Rectal smooth muscle tissue (tissue), 1 donor: ENCODE results near the gene XAB2.

Experiments used
- H3K27ac ChIP-seq: one replicate; pipeline ENCODE4 v1.7.0; 2013; ENCODE audit warnings: low read depth, low read length, inconsistent platforms
- H3K27me3 ChIP-seq: one replicate; pipeline ENCODE4 v1.7.0; 2013; ENCODE audit warnings: low read length; ENCODE audit not compliant: control insufficient read depth, insufficient read depth
- H3K36me3 ChIP-seq: one replicate; pipeline ENCODE4 v1.7.0; 2013; ENCODE audit warnings: low read length; ENCODE audit not compliant: control insufficient read depth, insufficient read depth
- H3K4me1 ChIP-seq: one replicate; pipeline ENCODE4 v1.7.0; 2013; ENCODE audit warnings: low read length; ENCODE audit not compliant: control insufficient read depth, insufficient read depth
- H3K4me3 ChIP-seq: one replicate; pipeline ENCODE4 v1.7.0; 2013; ENCODE audit warnings: low read length
- H3K9ac ChIP-seq: one replicate; pipeline ENCODE4 v1.7.0; 2013; ENCODE audit warnings: low read length

XAB2 gene

DNA sequence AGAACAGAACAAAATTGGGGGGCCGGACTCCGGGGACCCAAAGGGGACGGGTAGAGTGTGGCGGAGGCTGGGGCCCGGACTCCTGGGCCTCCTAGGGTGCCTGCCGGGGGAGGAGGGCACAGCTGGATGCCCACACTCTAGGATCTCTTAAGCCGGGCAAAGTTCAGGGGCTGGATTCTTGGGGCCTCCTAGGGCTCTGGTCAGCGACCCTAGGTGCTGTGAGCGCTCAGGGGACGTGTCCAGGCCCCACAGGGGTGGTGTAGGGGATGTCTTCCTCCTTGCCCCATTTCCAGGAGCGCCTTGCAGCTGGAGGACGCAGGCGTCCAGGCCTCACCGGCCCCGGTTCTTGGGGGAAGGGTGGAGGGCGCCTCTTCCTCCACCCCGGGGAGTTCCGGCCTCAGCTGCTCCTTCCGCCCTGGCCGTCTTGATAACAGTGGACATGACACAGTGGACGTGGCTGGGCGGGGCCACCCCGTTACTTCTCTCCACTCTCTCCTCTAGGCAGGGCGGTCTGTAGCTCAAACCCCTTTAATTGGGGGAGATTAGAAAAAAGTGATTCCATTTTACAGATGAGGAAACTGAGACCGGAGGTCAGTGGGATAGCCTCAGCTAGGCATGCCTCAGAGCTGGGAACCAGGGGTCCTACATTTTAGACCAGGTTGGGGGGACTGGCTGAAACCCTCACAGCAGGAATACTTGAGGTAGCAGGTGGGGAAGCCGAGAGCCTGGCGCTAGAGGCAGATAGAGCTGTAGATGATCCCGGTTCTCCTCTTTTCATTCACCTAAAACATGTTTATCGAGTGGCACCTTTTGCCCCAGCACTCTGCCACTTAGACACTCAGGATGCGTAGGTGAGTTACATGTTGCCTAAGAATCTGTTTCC lies 8.3 kb upstream of the XAB2 start:
- no peaks in the 10 kb centered on the region for H3K4me1 ChIP-seq
- H3K36me3 ChIP-seq = peaks cover 7% of the 10 kb centered on the region
- H3K27me3 ChIP-seq = peaks cover 4% of the 10 kb centered on the region
- peak overlapping the region; percentile 45 for H3K9ac ChIP-seq
- no peak overlapping the region for H3K27ac ChIP-seq
- peak overlapping the region; percentile 71 for H3K4me3 ChIP-seq

- Histone ChIP-seq H3K9ac (peak within 1 kb of the TSS; percentile 45), H3K27ac (no peak within 1 kb of the TSS), H3K27me3 (peaks cover 4% of the 10 kb centered on the region), H3K4me3 (peak within 1 kb of the TSS; percentile 71), H3K4me1 (no peaks in the 10 kb centered on the region), H3K36me3 (peaks cover 7% of the 10 kb centered on the region)
Measured at GRCh38 chr19:7636691-7637373, 7.5 kb upstream of the XAB2 start, which contains the start of gene STXBP2. STXBP2 (plus strand) TSS chr19:7637110; CDS start chr19:7637150, 40 bp downstream.

DNA sequence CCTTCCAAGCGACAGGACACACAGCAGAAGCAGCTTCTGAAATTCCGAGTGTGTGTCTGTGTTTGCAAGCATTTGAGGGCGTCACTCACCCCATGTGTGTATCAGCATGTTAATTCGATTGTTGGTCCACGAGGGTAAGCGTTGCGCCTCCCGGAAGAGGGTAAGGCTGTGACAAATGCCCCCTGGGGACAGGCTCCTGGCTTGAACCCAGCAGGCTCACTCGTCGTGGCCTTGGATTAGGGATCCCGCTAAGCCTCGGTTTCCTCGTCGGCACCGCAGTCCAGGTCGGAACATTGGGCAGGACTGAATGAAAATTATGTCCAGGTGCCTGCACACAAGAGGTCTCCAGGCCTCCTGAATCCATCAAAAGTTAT lies 7.0 kb upstream of the XAB2 start:
- no peaks in the 10 kb centered on the region for H3K4me1 ChIP-seq
- H3K27ac ChIP-seq = no peak overlapping the region

DNA sequence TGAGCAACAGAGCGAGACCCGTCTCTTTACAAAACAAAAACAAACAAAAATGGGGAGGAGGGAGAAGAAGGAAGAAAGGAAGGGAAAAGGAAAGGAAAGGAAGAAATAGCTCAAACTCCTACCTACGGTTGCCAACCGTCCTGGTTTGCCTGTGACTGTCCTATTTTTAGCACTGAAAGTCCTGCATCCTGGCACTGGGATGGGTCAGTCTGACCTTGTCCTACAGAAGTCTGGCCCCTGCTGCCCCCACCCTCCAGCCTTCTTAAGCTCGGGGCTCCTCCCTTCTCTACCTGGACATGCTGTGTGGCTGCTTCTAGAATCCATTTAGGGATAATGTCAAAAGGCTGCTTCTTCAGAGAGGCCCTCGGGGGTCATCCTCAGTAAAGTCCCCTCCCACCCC lies 6.3 kb upstream of the XAB2 start:
- Histone ChIP-seq H3K4me1 (no peaks in the 10 kb centered on the region), H3K27ac (no peak overlapping the region), H3K4me3 (no peak overlapping the region), H3K36me3 (peaks cover 7% of the 10 kb centered on the region), H3K9ac (no peak overlapping the region), H3K27me3 (peaks cover 4% of the 10 kb centered on the region)

More for the DNA sequence above, 7.0 kb upstream of the XAB2 start:
- no peak overlapping the region for H3K9ac ChIP-seq
- peaks cover 4% of the 10 kb centered on the region for H3K27me3 ChIP-seq
- H3K4me3 ChIP-seq = peak overlapping the region; percentile 5
- peaks cover 7% of the 10 kb centered on the region for H3K36me3 ChIP-seq

GRCh38 chr19:7633698-7634097 lies 4.4 kb upstream of the XAB2 start, which contains the start of gene PCP2:
PCP2 (minus strand) TSS chr19:7633719; CDS start chr19:7633457, 262 bp downstream.
- Histone ChIP-seq H3K27me3 (peaks cover 4% of the 10 kb centered on the region), H3K4me3 (no peak within 1 kb of the TSS), H3K27ac (no peak within 1 kb of the TSS), H3K9ac (no peak within 1 kb of the TSS), H3K36me3 (no peaks in the 10 kb centered on the region), H3K4me1 (peaks cover 2% of the 10 kb centered on the region)

DNA sequence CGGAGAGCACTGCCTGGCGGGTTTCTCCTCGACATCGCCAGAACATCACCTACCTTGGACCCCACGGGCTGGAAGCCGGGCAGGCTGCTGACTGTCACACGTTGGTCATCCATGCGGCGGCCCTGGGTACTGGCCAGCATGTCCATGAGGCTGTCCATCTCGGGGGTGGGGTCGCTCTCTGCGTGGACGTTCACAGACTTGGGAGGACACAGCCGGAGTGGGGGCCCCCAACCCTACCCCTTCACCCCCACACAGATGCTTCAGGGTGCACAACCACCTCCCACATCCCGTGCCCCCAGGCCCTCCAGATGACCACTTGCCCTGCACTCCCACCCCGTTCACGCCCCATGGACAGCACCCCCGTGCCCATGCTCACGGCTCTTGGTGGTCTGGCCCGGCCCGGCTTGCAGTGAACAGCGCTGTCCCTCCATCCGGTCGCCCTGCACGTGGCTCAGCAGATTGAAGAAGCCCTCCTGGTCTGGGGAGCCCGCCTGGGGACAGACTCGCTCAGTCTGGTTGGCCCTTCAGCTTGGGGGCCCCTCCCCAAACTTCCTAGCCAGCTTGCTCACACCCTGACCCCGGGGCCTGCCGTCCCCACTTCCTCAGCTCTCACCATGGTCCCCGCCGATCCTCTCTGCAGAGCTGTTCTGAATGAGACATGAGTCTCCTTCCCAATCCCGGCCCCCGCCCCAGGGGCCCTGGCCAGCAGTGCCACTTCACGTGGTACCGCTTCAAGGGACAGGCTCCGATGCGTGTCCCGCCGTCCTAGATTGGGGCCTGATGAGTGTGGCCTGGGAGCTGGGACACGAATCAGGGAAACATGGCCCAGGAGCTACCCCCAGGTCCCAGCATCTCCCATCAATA lies 3.2 kb upstream of the XAB2 start:
- Histone ChIP-seq H3K27me3 (peaks cover 4% of the 10 kb centered on the region), H3K27ac (no peak overlapping the region), H3K9ac (no peak overlapping the region), H3K36me3 (no peaks in the 10 kb centered on the region), H3K4me1 (peaks cover 9% of the 10 kb centered on the region), H3K4me3 (no peak overlapping the region)

DNA sequence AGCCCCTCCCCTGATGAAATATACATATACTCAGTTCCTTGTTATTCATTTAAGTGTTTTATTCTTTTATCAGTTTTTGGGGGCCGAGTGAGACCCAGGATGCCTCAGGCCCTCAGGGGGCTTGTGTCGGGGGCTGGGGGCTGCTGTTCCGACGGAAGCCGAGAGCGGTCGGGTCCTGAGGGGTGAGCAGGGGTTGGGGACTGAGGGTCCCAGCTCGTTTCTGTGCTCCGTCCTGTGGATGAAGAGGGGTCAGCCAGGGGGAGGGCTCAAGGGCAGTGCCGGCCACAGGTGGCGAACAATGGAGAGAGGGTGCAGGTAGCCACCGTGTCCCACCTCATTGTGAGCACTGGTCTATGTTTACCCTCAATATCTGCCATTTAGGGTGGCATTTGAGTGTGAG lies 2.2 kb upstream of the XAB2 start:
- peaks cover 3% of the 10 kb centered on the region for H3K27me3 ChIP-seq
- no peak overlapping the region for H3K27ac ChIP-seq
- no peak overlapping the region for H3K4me3 ChIP-seq
- peaks cover 10% of the 10 kb centered on the region for H3K4me1 ChIP-seq
- H3K36me3 ChIP-seq = peaks cover 5% of the 10 kb centered on the region
- H3K9ac ChIP-seq = no peak overlapping the region

GRCh38 chr19:7628589-7629311 lies 595 bp downstream of the XAB2 start:
- H3K27ac ChIP-seq = peak overlapping the region; percentile 79
- H3K27me3 ChIP-seq = no peaks in the 10 kb centered on the region
- H3K4me1 ChIP-seq = peaks cover 10% of the 10 kb centered on the region
- peak overlapping the region; percentile 84 for H3K9ac ChIP-seq
- peak overlapping the region; percentile 95 for H3K4me3 ChIP-seq
- peaks cover 9% of the 10 kb centered on the region for H3K36me3 ChIP-seq

DNA sequence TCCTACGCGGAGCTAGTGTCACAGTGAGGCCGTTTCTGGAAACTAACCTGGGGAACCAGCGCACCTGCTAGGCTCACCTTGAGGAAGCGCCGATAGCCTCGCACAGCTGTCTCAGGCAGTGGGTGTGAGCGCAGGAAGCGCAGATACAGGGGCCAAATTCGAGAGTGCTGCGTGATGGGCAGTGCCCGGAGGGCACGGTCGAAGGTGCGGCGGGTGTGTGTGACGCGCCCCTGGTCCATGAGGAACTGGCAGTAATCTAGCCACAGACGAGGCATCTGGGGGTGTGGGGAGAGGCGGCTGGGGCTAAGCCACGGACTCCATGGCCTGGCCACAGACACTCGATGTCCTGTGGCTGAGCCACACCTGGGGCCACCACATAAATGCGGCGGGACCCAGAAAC lies 2.2 kb downstream of the XAB2 start:
- Histone ChIP-seq H3K36me3 (peaks cover 23% of the 10 kb centered on the region), H3K27me3 (no peaks in the 10 kb centered on the region), H3K4me3 (no peak overlapping the region), H3K9ac (no peak overlapping the region), H3K4me1 (peaks cover 10% of the 10 kb centered on the region), H3K27ac (no peak overlapping the region)

DNA sequence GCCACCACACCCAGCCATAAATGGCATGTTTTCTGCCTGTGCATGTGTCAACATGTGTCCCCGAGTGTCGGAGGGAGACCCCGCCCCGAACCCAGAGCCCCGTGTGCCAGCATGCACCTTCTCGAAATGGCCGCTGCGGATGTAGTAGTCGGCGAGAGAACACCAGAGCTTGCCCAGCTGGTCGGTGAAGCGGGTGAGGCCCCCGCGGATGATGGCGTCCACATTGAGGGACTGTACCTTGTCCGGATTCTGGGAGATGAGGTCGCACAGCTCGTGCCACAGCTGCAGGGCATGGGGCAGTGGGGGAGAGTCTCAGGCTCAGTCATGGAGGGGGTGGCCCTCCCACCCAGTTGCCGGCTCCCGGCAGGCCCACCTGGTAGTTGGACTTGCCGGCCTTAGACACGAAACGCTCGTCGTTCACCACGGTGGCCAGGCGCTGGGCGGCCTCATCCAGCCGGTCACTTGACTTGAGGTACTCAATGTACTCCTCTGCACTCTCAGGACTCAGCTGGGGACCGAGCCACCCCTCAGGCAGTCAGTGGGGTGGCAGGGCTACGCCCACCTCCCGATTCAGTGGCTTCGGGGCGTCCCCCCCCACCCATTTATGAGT lies 3.5 kb downstream of the XAB2 start:
- Histone ChIP-seq H3K36me3 (peaks cover 34% of the 10 kb centered on the region), H3K4me3 (no peak overlapping the region), H3K27me3 (no peaks in the 10 kb centered on the region), H3K4me1 (peaks cover 10% of the 10 kb centered on the region), H3K9ac (no peak overlapping the region), H3K27ac (no peak overlapping the region)

- Histone ChIP-seq H3K36me3 (peaks cover 42% of the 10 kb centered on the region), H3K4me1 (peaks cover 10% of the 10 kb centered on the region), H3K27ac (no peak overlapping the region), H3K4me3 (no peak overlapping the region), H3K27me3 (no peaks in the 10 kb centered on the region), H3K9ac (no peak overlapping the region)
Measured at GRCh38 chr19:7624810-7625209, 4.5 kb downstream of the XAB2 start.
